Hematopoietic multipotent progenitor cell treated with erythropoietin and hydrocortisone succinate and interleukin-3 and kit ligand, for 4 days (in vitro differentiated cells): Measurements from ENCODE around the gene TSPAN7.
A peak's percentile ranks its signal among the peaks of the same experiment; 100 is the strongest.

Experiments
- DNase-seq: peaks from one replicate; pipeline ENCODE4 v3.0.0-alpha.2; 2015

Gene TSPAN7

GRCh38 chrX:38595801-38596200 lies 34.5 kb downstream of the TSPAN7 start:
- DNase-seq, result peak; percentile 64

GRCh38 chrX:38596939-38597338 lies 35.6 kb downstream of the TSPAN7 start:
- no peak for DNase-seq

- no peak for DNase-seq
Observed at GRCh38 chrX:38599796-38600755, 38.7 kb downstream of the TSPAN7 start.

- no peak for DNase-seq
Observed at GRCh38 chrX:38601866-38602265, 40.5 kb downstream of the TSPAN7 start.

GRCh38 chrX:38606821-38607220 lies 45.5 kb downstream of the TSPAN7 start:
- peak; percentile 63 for DNase-seq

- peak; percentile 39 for DNase-seq
Observed at GRCh38 chrX:38607976-38608375, 46.6 kb downstream of the TSPAN7 start.

- no peak for DNase-seq
Observed at GRCh38 chrX:38610849-38611248, 49.5 kb downstream of the TSPAN7 start.

- no peak for DNase-seq
Observed at GRCh38 chrX:38612281-38612680, 50.9 kb downstream of the TSPAN7 start.

- no peak for DNase-seq
Observed at GRCh38 chrX:38614485-38614884, 53.1 kb downstream of the TSPAN7 start.

- DNase-seq, result peak; percentile 53
Observed at GRCh38 chrX:38616904-38617303, 55.6 kb downstream of the TSPAN7 start.

- DNase-seq, result peak; percentile 67
Observed at GRCh38 chrX:38618180-38618579, 56.8 kb downstream of the TSPAN7 start.

- DNase-seq, result no peak
Observed at GRCh38 chrX:38620623-38621022, 59.3 kb downstream of the TSPAN7 start.

- DNase-seq, result no peak
Observed at GRCh38 chrX:38626296-38626695, 65.0 kb downstream of the TSPAN7 start.

- peak; percentile 74 for DNase-seq
Observed at GRCh38 chrX:38627683-38628082, 66.3 kb downstream of the TSPAN7 start.

GRCh38 chrX:38628587-38628986 lies 67.2 kb downstream of the TSPAN7 start:
- no peak for DNase-seq

GRCh38 chrX:38632516-38632915 lies 71.2 kb downstream of the TSPAN7 start:
- no peak for DNase-seq

GRCh38 chrX:38634665-38635064 lies 73.3 kb downstream of the TSPAN7 start:
- peak; percentile 88 for DNase-seq

- no peak for DNase-seq
Observed at GRCh38 chrX:38636949-38637819, 75.8 kb downstream of the TSPAN7 start.

- no peak for DNase-seq
Observed at GRCh38 chrX:38638952-38639529, 77.7 kb downstream of the TSPAN7 start.

GRCh38 chrX:38639730-38640129 lies 78.4 kb downstream of the TSPAN7 start:
- DNase-seq, result no peak

GRCh38 chrX:38641197-38641596 lies 79.9 kb downstream of the TSPAN7 start:
- DNase-seq, result no peak

GRCh38 chrX:38643903-38644302 lies 82.6 kb downstream of the TSPAN7 start:
- DNase-seq, result no peak

GRCh38 chrX:38646129-38646528 lies 84.8 kb downstream of the TSPAN7 start:
- DNase-seq, result no peak
